ENCODE results near the gene PAX2. TPM values are rescaled to one million over a fixed set of nuclear protein-coding genes. Genes with fewer than 3 reads are reported as not detected.

PAX2 gene
- total RNA-seq, 1 experiment from 2014 or later: 0.45 TPM

DNA sequence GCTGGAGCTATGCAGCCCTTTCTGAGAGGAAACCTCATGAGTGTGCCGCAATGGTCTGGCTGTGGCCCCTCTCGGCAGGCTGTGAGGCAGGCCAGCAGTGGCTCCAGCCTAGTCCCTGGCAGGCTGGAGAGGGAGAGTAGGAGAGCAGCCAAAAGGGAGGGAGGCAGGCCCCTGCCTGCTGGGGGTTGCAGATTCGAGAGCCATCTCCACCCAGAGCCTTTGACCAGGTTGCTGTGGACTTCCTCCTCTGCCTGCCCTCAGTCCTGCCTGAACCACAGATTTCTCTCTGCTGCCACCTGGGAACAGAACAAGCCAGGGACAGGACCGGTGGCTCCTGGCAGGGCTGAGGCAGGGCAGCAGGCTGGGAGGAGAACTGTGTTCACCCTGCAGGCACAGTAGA, 13.9 kb downstream of the PAX2 start:
- Mint-ChIP-seq H3K27ac (ENCODE audit: unreplicated experiment) (no peak overlapping the region), H3K27me3 (ENCODE audit: insufficient read depth, unreplicated experiment) (peaks cover 45% of the 10 kb centered on the region), H3K4me3 (ENCODE audit: unreplicated experiment) (no peak overlapping the region), H3K4me1 (ENCODE audit: low read depth, unreplicated experiment) (no peaks in the 10 kb centered on the region), H3K9me3 (ENCODE audit: unreplicated experiment) (no peaks in the 10 kb centered on the region), H3K36me3 (ENCODE audit: insufficient read depth, unreplicated experiment) (no peaks in the 10 kb centered on the region)
- Histone ChIP-seq H3K4me3 (ENCODE audit: low read depth, low read length) (no peak overlapping the region), H3K9me3 (no peaks in the 10 kb centered on the region), H3K27me3 (replicated peaks; ENCODE audit: control insufficient read depth, insufficient read depth, low read length) (peaks cover 1% of the 10 kb centered on the region), H3K4me1 (no peaks in the 10 kb centered on the region), H3K36me3 (ENCODE audit: control insufficient read depth, insufficient read depth, low read length) (no peaks in the 10 kb centered on the region)
- peak in 1 of 2 experiments; percentile 31 for DNase-seq
- TF ChIP-seq, protein P1, sequence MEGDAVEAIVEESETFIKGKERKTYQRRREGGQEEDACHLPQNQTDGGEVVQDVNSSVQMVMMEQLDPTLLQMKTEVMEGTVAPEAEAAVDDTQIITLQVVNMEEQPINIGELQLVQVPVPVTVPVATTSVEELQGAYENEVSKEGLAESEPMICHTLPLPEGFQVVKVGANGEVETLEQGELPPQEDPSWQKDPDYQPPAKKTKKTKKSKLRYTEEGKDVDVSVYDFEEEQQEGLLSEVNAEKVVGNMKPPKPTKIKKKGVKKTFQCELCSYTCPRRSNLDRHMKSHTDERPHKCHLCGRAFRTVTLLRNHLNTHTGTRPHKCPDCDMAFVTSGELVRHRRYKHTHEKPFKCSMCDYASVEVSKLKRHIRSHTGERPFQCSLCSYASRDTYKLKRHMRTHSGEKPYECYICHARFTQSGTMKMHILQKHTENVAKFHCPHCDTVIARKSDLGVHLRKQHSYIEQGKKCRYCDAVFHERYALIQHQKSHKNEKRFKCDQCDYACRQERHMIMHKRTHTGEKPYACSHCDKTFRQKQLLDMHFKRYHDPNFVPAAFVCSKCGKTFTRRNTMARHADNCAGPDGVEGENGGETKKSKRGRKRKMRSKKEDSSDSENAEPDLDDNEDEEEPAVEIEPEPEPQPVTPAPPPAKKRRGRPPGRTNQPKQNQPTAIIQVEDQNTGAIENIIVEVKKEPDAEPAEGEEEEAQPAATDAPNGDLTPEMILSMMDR (IDR thresholded peaks at IDR 0.05; ENCODE audit: insufficient read depth in 1 of 2, low read depth in 1 of 2, low read length in 1 of 2, severe bottlenecking in 1 of 2, unreplicated experiment in 1 of 2): peak in 1 of 2 experiments; percentile 45
- ChIA-PET CTCF (no interaction called here), POLR2A (no interaction called here)
- intact Hi-C loops (cut with micrococcal nuclease; ENCODE audit: unreplicated experiment): no loop called here
- no TSS peak for BruUV-seq (replicated peaks)

DNA sequence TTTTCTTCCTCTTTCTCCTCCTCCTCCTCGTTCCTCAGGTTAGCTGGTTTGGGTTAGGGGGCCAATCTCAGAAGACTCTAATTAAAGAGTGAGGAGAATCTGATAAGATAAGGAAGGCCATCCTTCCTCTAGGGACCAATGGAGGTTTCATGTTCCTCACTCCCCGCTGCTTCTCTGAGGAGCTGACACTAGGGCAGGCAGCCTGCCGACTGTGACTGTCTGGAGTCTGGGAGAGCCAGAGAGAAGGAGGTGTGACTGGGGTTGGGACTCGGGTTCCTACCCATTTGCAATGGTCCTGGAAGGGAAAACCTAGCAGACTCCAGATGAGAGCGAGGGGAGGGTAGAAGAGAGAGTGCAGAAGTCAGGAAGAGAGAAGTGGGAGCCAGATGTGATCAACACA, 15.3 kb downstream of the PAX2 start:
- H3K36me3 ChIP-seq (ENCODE audit: control insufficient read depth, insufficient read depth, low read length): no peaks in the 10 kb centered on the region
- Mint-ChIP-seq H3K4me1 (ENCODE audit: low read depth, unreplicated experiment) (no peaks in the 10 kb centered on the region), H3K27ac (ENCODE audit: unreplicated experiment) (no peak overlapping the region), H3K27me3 (ENCODE audit: insufficient read depth, unreplicated experiment) (peaks cover 40% of the 10 kb centered on the region), H3K4me3 (ENCODE audit: unreplicated experiment) (no peak overlapping the region), H3K36me3 (ENCODE audit: insufficient read depth, unreplicated experiment) (no peaks in the 10 kb centered on the region), H3K9me3 (ENCODE audit: unreplicated experiment) (no peaks in the 10 kb centered on the region)
- CTCF ChIA-PET: interaction anchor here (0.7 kb wide), 1 partner anchor 117 kb away, joined by 5 read pairs; no protein-coding TSS in a partner anchor
- DNase-seq: no peak
- POLR2A ChIA-PET: no interaction called here
- no peaks in the 10 kb centered on the region; the same call in none of the 2 replicates for H3K27me3 ChIP-seq (replicated peaks; ENCODE audit: control insufficient read depth, insufficient read depth, low read length)
- H3K4me1 ChIP-seq: no peaks in the 10 kb centered on the region
- TF ChIP-seq, protein P1 (IDR thresholded peaks at IDR 0.05; ENCODE audit: insufficient read depth in 1 of 2, low read depth in 1 of 2, low read length in 1 of 2, severe bottlenecking in 1 of 2, unreplicated experiment in 1 of 2): no peak
- H3K9me3 ChIP-seq: no peaks in the 10 kb centered on the region
- intact Hi-C loops (cut with micrococcal nuclease; ENCODE audit: unreplicated experiment): no loop called here
- no peak overlapping the region for H3K4me3 ChIP-seq (ENCODE audit: low read depth, low read length)
- no TSS peak for BruUV-seq (replicated peaks)

DNA sequence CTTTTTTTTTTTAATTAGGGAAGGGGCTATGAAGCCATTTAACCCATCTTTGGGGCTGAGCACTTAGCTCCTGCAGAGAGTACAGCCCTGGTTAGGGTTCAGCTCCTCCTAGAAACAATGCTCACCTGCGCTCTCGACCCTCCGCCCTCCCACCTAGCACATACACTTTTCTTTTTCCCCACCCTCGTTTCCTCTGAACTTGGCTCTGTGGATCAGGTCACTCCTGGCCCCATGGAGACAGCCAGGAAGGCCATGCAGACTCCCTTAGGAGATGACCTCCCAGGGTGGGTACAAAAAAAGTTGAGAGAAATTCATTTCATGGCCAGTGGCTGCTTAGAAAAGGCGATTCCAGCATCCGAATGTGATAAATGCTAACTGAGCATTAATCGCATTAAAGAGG, 15.8 kb downstream of the PAX2 start:
- H3K27me3 Mint-ChIP-seq (ENCODE audit: insufficient read depth, unreplicated experiment): peaks cover 39% of the 10 kb centered on the region
- H3K36me3 Mint-ChIP-seq (ENCODE audit: insufficient read depth, unreplicated experiment): no peaks in the 10 kb centered on the region
- Histone ChIP-seq H3K27me3 (replicated peaks; ENCODE audit: control insufficient read depth, insufficient read depth, low read length) (no peaks in the 10 kb centered on the region; the same call in none of the 2 replicates), H3K36me3 (ENCODE audit: control insufficient read depth, insufficient read depth, low read length) (no peaks in the 10 kb centered on the region), H3K4me3 (ENCODE audit: low read depth, low read length) (no peak overlapping the region), H3K4me1 (no peaks in the 10 kb centered on the region), H3K9me3 (no peaks in the 10 kb centered on the region)
- ChIA-PET CTCF (interaction anchor here (0.7 kb wide), 1 partner anchor 118 kb away, joined by 5 read pairs; no protein-coding TSS in a partner anchor), POLR2A (no interaction called here)
- TF ChIP-seq, protein P1 (IDR thresholded peaks at IDR 0.05; ENCODE audit: insufficient read depth in 1 of 2, low read depth in 1 of 2, low read length in 1 of 2, severe bottlenecking in 1 of 2, unreplicated experiment in 1 of 2): no peak
- DNase-seq: no peak
- no TSS peak for BruUV-seq (replicated peaks)
- no peak overlapping the region for H3K4me3 Mint-ChIP-seq (ENCODE audit: unreplicated experiment)
- no peaks in the 10 kb centered on the region for H3K4me1 Mint-ChIP-seq (ENCODE audit: low read depth, unreplicated experiment)
- no peaks in the 10 kb centered on the region for H3K9me3 Mint-ChIP-seq (ENCODE audit: unreplicated experiment)
- no peak overlapping the region for H3K27ac Mint-ChIP-seq (ENCODE audit: unreplicated experiment)
- intact Hi-C loops (cut with micrococcal nuclease; ENCODE audit: unreplicated experiment): no loop called here

All from Caco-2 (cell line).